HCT116 (cell line): ENCODE measurements around the gene HMGXB3. TPM values are rescaled to one million over a fixed set of nuclear protein-coding genes. Genes with fewer than 3 reads are reported as not detected.

Source experiments
- ATAC-seq: fragments of 200-7000 bp; cut with Tn5 transposase; 2 replicates; pipeline ENCODE4 v1.9.1; 2020; ENCODE audit warnings: mild to moderate bottlenecking, moderate library complexity
- BruUV-seq: library from RNA; stranded (reverse); fragments of 400-500 nt; replicated peaks from 2 replicates; lab custom pipeline; 2021; lab: Mats Ljungman, UMichigan
- CTCF ChIA-PET: fragments of 300-600 bp; sonication (Branson Sonifier 250); formaldehyde crosslinking; loops from one replicate; lab custom pipeline; 2021; ENCODE audit warnings: antibody characterized with exemption; lab: Charles Lee
- POLR2A ChIA-PET: fragments of 300-600, 350-600 bp; sonication (Branson Sonifier 250); formaldehyde crosslinking; loops from one replicate; lab custom pipeline; 2021; ENCODE audit warnings: antibody characterized with exemption; lab: Charles Lee
- RAD21 ChIA-PET, 2 experiments: fragments of 300-600 bp; sonication (Branson Sonifier 250); formaldehyde crosslinking; loops; one replicate each; lab custom pipeline; 2023; ENCODE audit warnings: low total read pairs in 2 of 2; ENCODE audit not compliant: uncharacterized antibody in 2 of 2, unreplicated experiment in 2 of 2, low non-redundant PET in 1 of 2; lab: Charles Lee
- DNase-seq: peaks from one replicate; pipeline ENCODE4 v3.0.0-alpha.2; 2010; ENCODE audit warnings: low read depth, low spot score
- H2AFZ ChIP-seq: fragments of 200-600 bp; shearing (Covaris generic), sonication (generic); 2 replicates; pipeline ENCODE4 v1.6.1; 2017; ENCODE audit warnings: low read depth, mixed run types, mixed read lengths, antibody characterized with exemption, low read length; ENCODE audit not compliant: poor library complexity, severe bottlenecking
- H3K27ac ChIP-seq: 2 replicates; pipeline ENCODE4 v1.5.1; 2012; ENCODE audit warnings: low read depth, low read length
- H3K27me3 ChIP-seq: fragments of 200-600 bp; sonication (generic); 2 replicates; pipeline ENCODE4 v1.6.1; 2016; ENCODE audit warnings: mixed run types, low read length, mixed read lengths; ENCODE audit not compliant: insufficient read depth
- H3K36me3 ChIP-seq, 2 experiments: fragments of 200-500 bp in 1 of 2; fragments of 200-600 bp in 1 of 2; sonication (Bioruptor generic) in 1 of 2; sonication (generic) in 1 of 2; 2 replicates each; pipeline versions ENCODE4 v1.5.1 to v1.6.1; 2014 to 2016; ENCODE audit warnings: low read length in 2 of 2, inconsistent platforms in 1 of 2, mixed read lengths in 1 of 2, mixed run types in 1 of 2; ENCODE audit not compliant: insufficient read depth in 2 of 2, control insufficient read depth in 1 of 2
- H3K4me1 ChIP-seq, 2 experiments: fragments of 200-600 bp in 1 of 2; sonication (generic) in 1 of 2; 2 replicates each; pipeline versions ENCODE4 v1.5.1 to v1.6.1; 2012 to 2017; ENCODE audit warnings: low read length in 2 of 2, inconsistent platforms in 1 of 2, mild to moderate bottlenecking in 1 of 2, mixed read lengths in 1 of 2, mixed run types in 1 of 2, moderate library complexity in 1 of 2; ENCODE audit not compliant: insufficient read depth in 2 of 2, control insufficient read depth in 1 of 2
- H3K4me2 ChIP-seq: fragments of 200-600 bp; sonication (generic); 2 replicates; pipeline ENCODE4 v1.6.1; 2017; ENCODE audit warnings: mixed run types, low read length, mixed read lengths
- H3K4me3 ChIP-seq, 2 experiments: fragments of 200-600 bp in 1 of 2; sonication (generic) in 1 of 2; replicated peaks in 1 of 2; 2 replicates each; pipeline ENCODE4 v1.5.1; 2011 to 2016; ENCODE audit warnings: low read length in 2 of 2, control low read depth in 1 of 2, low read depth in 1 of 2, mild to moderate bottlenecking in 1 of 2, mixed read lengths in 1 of 2, mixed run types in 1 of 2
- H3K79me2 ChIP-seq: fragments of 200-600 bp; sonication (generic); 2 replicates; pipeline ENCODE4 v1.6.1; 2017; ENCODE audit warnings: mild to moderate bottlenecking, mixed run types, low read length, moderate library complexity, mixed read lengths; ENCODE audit not compliant: insufficient read depth
- H3K9ac ChIP-seq: fragments of 200-600 bp; sonication (generic); 2 replicates; pipeline ENCODE4 v1.6.1; 2016; ENCODE audit warnings: low read length, mixed read lengths
- H3K9me2 ChIP-seq: fragments of 200-600 bp; sonication (generic), shearing (Covaris generic); 2 replicates; pipeline ENCODE4 v1.6.1; 2017; ENCODE audit warnings: mixed run types, mild to moderate bottlenecking, moderate library complexity; ENCODE audit not compliant: insufficient read depth
- H3K9me3 ChIP-seq, 2 experiments: fragments of 200-500 bp in 1 of 2; fragments of 200-600 bp in 1 of 2; sonication (Bioruptor generic) in 1 of 2; sonication (generic) in 1 of 2; 2 replicates each; pipeline ENCODE4 v1.6.1; 2014 to 2017; ENCODE audit warnings: low read length in 2 of 2, mixed read lengths in 2 of 2, inconsistent platforms in 1 of 2, low read depth in 1 of 2, mild to moderate bottlenecking in 1 of 2, mixed run types in 1 of 2, moderate library complexity in 1 of 2; ENCODE audit not compliant: control insufficient read depth in 1 of 2, insufficient read depth in 1 of 2
- H4K20me1 ChIP-seq: fragments of 200-600 bp; sonication (generic), shearing (Covaris generic); 2 replicates; pipeline ENCODE4 v1.6.1; 2017; ENCODE audit warnings: mixed run types, mild to moderate bottlenecking, moderate library complexity; ENCODE audit not compliant: insufficient read depth
- CBX3 ChIP-seq: IDR thresholded peaks from 2 replicates; pipeline ENCODE4 v1.6.1; 2012; ENCODE audit warnings: low read depth
- CEBPB ChIP-seq: IDR thresholded peaks from 2 replicates; pipeline ENCODE4 v1.6.1; 2012; ENCODE audit warnings: low read depth
- EGR1 ChIP-seq: IDR thresholded peaks from 2 replicates; pipeline ENCODE4 v1.6.1; 2012; ENCODE audit warnings: low read depth
- ELF1 ChIP-seq: IDR thresholded peaks from 2 replicates; pipeline ENCODE4 v1.6.1; 2012; ENCODE audit warnings: low read depth, borderline replicate concordance
- EZH2 ChIP-seq: fragments of 200-600 bp; sonication (generic); IDR thresholded peaks from 2 replicates; pipeline ENCODE4 v1.6.1; 2017; ENCODE audit warnings: antibody characterized with exemption, mixed run types
- EZH2phosphoT487 ChIP-seq: fragments of 200-600 bp; IDR thresholded peaks from 2 replicates; pipeline ENCODE4 v1.6.1; 2018; ENCODE audit warnings: antibody characterized with exemption, borderline replicate concordance
- JUND ChIP-seq: IDR thresholded peaks from 2 replicates; pipeline ENCODE4 v1.6.1; 2012
- POLR2AphosphoS5 ChIP-seq: IDR thresholded peaks from 2 replicates; pipeline ENCODE4 v1.6.1; 2011; ENCODE audit warnings: mild to moderate bottlenecking, low read depth, low read length, moderate library complexity
- RAD21 ChIP-seq: IDR thresholded peaks from 2 replicates; pipeline ENCODE4 v1.6.1; 2012; ENCODE audit warnings: low read depth, mild to moderate bottlenecking
- REST ChIP-seq: IDR thresholded peaks from 2 replicates; pipeline ENCODE4 v1.6.1; 2012; ENCODE audit warnings: low read depth
- SP1 ChIP-seq: IDR thresholded peaks from 2 replicates; pipeline ENCODE4 v1.6.1; 2012; ENCODE audit warnings: low read depth
- SRF ChIP-seq: IDR thresholded peaks from 2 replicates; pipeline ENCODE4 v1.6.1; 2012; ENCODE audit warnings: low read depth
- YY1 ChIP-seq: IDR thresholded peaks from 2 replicates; pipeline ENCODE4 v1.6.1; 2011; ENCODE audit warnings: low read length, low read depth, moderate library complexity, mild to moderate bottlenecking; ENCODE audit not compliant: insufficient replicate concordance; ENCODE audit errors: extremely low read depth
- ZFX ChIP-seq: fragments of 450-650 bp; IDR thresholded peaks from 2 replicates; pipeline ENCODE4 v1.6.1; 2017
- ZNF274 ChIP-seq: fragments of 200-500 bp; sonication (Bioruptor generic); IDR thresholded peaks from 2 replicates; pipeline ENCODE4 v1.6.1; 2014; ENCODE audit warnings: mild to moderate bottlenecking, low read depth, low read length, inconsistent platforms
- intact Hi-C: fragments of 100-400 bp; cut with micrococcal nuclease; formaldehyde crosslinking; loops from 2 replicates; pipeline ENCODE4 v1.10.0; 2022
- total RNA-seq: library from RNA; stranded (reverse); gene quantifications from one replicate; pipeline ENCODE4 v1.2.1, GENCODE V29; 2021; ENCODE audit not compliant: unreplicated experiment
- TF ChIP-seq, protein P1 (sequence below): IDR thresholded peaks from 2 replicates; pipeline ENCODE4 v1.6.1; 2011; ENCODE audit warnings: mild to moderate bottlenecking, low read length, moderate library complexity; ENCODE audit not compliant: insufficient replicate concordance; ENCODE audit errors: extremely low read depth
- TF ChIP-seq, protein P2 (sequence below): IDR thresholded peaks from 2 replicates; pipeline ENCODE4 v1.6.1; 2012
- TF ChIP-seq, protein P3 (sequence below), 3 experiments: fragments of 200-600 bp in 1 of 3; sonication (generic) in 1 of 3; IDR thresholded peaks in 2 of 3; conservative IDR thresholded peaks in 1 of 3; 2 replicates each; pipeline ENCODE4 v1.5.1; 2012 to 2017; ENCODE audit warnings: low read depth in 2 of 3, low read length in 2 of 3, antibody characterized with exemption in 1 of 3, borderline replicate concordance in 1 of 3, control low read depth in 1 of 3, mild to moderate bottlenecking in 1 of 3, mixed read lengths in 1 of 3, mixed run types in 1 of 3, moderate library complexity in 1 of 3; ENCODE audit not compliant: insufficient read depth in 1 of 3

Gene HMGXB3
- total RNA-seq, 1 experiment from 2014 or later: 41.8 TPM

GRCh38 chr5:150022681-150023080 lies 22.1 kb downstream of the HMGXB3 start (continued):
- TF ChIP-seq REST (no peak), ZNF274 (no peak), EZH2 (no peak), JUND (no peak), YY1 (no peak), POLR2AphosphoS5 (no peak)
- TF ChIP-seq, all 23 proteins: peak for 0

- peak overlapping the region; percentile 55; the same call in 1 of the 2 replicates for H3K9ac ChIP-seq
- POLR2A ChIA-PET: interaction anchor here (1.2 kb wide), 1 partner anchor 22 kb away, joined by 3 read pairs; the partner anchor contains the start of genes HMGXB3 and TIGD6
- ATAC-seq: no peak
- H3K4me3 ChIP-seq: no peak overlapping the region
- peak overlapping the region; percentile 93 for H3K27ac ChIP-seq
- intact Hi-C loops: no loop called here
- no peaks in the 10 kb centered on the region for H3K9me3 ChIP-seq
- BruUV-seq: no TSS peak
- H3K79me2 ChIP-seq: peaks cover 74% of the 10 kb centered on the region
- no peaks in the 10 kb centered on the region for H3K27me3 ChIP-seq
- H3K9me2 ChIP-seq: no peaks in the 10 kb centered on the region
- peaks cover 27 to 61% of the 10 kb centered on the region in 2 experiments for H3K36me3 ChIP-seq
- H3K4me1 ChIP-seq: peaks cover 41 to 59% of the 10 kb centered on the region in 2 experiments
- no peak for DNase-seq
- H3K4me2 ChIP-seq: peak overlapping the region; percentile 76
- CTCF ChIA-PET: no interaction called here
- H2AFZ ChIP-seq: no peak overlapping the region
- H4K20me1 ChIP-seq: no peaks in the 10 kb centered on the region
- RAD21 ChIA-PET: interaction anchor here in 1 of 2 experiments (1.1 kb wide), 1 partner anchor 23 kb away, joined by 3 read pairs; the partner anchor contains the start of genes HMGXB3 and TIGD6
- TF ChIP-seq EGR1: no peak
- no peak for TF ChIP-seq CBX3
- TF ChIP-seq EZH2: no peak
- no peak for TF ChIP-seq POLR2AphosphoS5
- TF ChIP-seq SP1: no peak
- TF ChIP-seq JUND: no peak
- no peak for TF ChIP-seq RAD21
- TF ChIP-seq, protein P1, sequence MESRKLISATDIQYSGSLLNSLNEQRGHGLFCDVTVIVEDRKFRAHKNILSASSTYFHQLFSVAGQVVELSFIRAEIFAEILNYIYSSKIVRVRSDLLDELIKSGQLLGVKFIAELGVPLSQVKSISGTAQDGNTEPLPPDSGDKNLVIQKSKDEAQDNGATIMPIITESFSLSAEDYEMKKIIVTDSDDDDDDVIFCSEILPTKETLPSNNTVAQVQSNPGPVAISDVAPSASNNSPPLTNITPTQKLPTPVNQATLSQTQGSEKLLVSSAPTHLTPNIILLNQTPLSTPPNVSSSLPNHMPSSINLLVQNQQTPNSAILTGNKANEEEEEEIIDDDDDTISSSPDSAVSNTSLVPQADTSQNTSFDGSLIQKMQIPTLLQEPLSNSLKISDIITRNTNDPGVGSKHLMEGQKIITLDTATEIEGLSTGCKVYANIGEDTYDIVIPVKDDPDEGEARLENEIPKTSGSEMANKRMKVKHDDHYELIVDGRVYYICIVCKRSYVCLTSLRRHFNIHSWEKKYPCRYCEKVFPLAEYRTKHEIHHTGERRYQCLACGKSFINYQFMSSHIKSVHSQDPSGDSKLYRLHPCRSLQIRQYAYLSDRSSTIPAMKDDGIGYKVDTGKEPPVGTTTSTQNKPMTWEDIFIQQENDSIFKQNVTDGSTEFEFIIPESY: no peak
- TF ChIP-seq, protein P2, sequence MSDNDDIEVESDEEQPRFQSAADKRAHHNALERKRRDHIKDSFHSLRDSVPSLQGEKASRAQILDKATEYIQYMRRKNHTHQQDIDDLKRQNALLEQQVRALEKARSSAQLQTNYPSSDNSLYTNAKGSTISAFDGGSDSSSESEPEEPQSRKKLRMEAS: no peak
- TF ChIP-seq ZFX: no peak
- TF ChIP-seq, protein P3, sequence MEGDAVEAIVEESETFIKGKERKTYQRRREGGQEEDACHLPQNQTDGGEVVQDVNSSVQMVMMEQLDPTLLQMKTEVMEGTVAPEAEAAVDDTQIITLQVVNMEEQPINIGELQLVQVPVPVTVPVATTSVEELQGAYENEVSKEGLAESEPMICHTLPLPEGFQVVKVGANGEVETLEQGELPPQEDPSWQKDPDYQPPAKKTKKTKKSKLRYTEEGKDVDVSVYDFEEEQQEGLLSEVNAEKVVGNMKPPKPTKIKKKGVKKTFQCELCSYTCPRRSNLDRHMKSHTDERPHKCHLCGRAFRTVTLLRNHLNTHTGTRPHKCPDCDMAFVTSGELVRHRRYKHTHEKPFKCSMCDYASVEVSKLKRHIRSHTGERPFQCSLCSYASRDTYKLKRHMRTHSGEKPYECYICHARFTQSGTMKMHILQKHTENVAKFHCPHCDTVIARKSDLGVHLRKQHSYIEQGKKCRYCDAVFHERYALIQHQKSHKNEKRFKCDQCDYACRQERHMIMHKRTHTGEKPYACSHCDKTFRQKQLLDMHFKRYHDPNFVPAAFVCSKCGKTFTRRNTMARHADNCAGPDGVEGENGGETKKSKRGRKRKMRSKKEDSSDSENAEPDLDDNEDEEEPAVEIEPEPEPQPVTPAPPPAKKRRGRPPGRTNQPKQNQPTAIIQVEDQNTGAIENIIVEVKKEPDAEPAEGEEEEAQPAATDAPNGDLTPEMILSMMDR (IDR thresholded peaks at IDR 0.05 in 2 of 3, conservative IDR thresholded peaks at IDR 0.05 in 1 of 3; ENCODE audit: borderline replicate concordance in 1 of 3, insufficient read depth in 1 of 3, low read depth in 2 of 3, low read length in 2 of 3): no peak
- TF ChIP-seq SRF: no peak
- TF ChIP-seq YY1: no peak
- no peak for TF ChIP-seq ELF1
- TF ChIP-seq EZH2phosphoT487: no peak
- no peak for TF ChIP-seq CEBPB
These were observed 22.6 kb downstream of the HMGXB3 start for GRCh38 chr5:150023136-150023535.
